HG03108 (cell line): ENCODE measurements around the gene TUBA3D.
A peak's percentile ranks its signal among the peaks of the same experiment; 100 is the strongest.
"Not testable (repeated sequence)": the region's sequence is repeated elsewhere in the genome, so short reads cannot be mapped to it uniquely, and the experiment has no call there.

Experiments used
- ATAC-seq: cut with Tn5 transposase; IDR thresholded peaks from one replicate; pipeline ENCODE4 v1.9.1; 2021; ENCODE audit warnings: moderate library complexity; ENCODE audit not compliant: unreplicated experiment

The TUBA3D gene

GRCh38 chr2:131514408-131515166 is 38.7 kb downstream of the TUBA3D start:
- ATAC-seq: peak; percentile 73

- ATAC-seq: not testable (repeated sequence)
These were observed 39.3 kb downstream of the TUBA3D start for GRCh38 chr2:131515235-131515634.

- ATAC-seq: no peak
These were observed 40.1 kb downstream of the TUBA3D start for GRCh38 chr2:131516011-131516410.

GRCh38 chr2:131516621-131517020 is 40.7 kb downstream of the TUBA3D start:
- not testable (repeated sequence) for ATAC-seq

GRCh38 chr2:131517106-131517831 is 41.4 kb downstream of the TUBA3D start:
- no peak for ATAC-seq

GRCh38 chr2:131517856-131518255 is 41.9 kb downstream of the TUBA3D start:
- ATAC-seq: not testable (repeated sequence)

- ATAC-seq: not testable (repeated sequence)
These were observed 42.6 kb downstream of the TUBA3D start for GRCh38 chr2:131518531-131518930.

GRCh38 chr2:131519466-131519865 is 43.5 kb downstream of the TUBA3D start:
- no peak for ATAC-seq

- not testable (repeated sequence) for ATAC-seq
These were observed 44.1 kb downstream of the TUBA3D start for GRCh38 chr2:131519871-131520470.

- no peak for ATAC-seq
These were observed 44.6 kb downstream of the TUBA3D start for GRCh38 chr2:131520526-131520925.

- not testable (repeated sequence) for ATAC-seq
These were observed 45.6 kb downstream of the TUBA3D start for GRCh38 chr2:131521524-131521923.

- ATAC-seq: no peak
These were observed 46.3 kb downstream of the TUBA3D start for GRCh38 chr2:131521961-131522781.

GRCh38 chr2:131525256-131525655 is 49.3 kb downstream of the TUBA3D start:
- ATAC-seq: not testable (repeated sequence)

- ATAC-seq: peak; percentile 92
These were observed 51.4 kb downstream of the TUBA3D start, which contains the start of gene CCDC74A for GRCh38 chr2:131527131-131528001. Gene CCDC74A (plus strand): TSS chr2:131527888. CDS start chr2:131527971, 83 bp downstream.

- peak; percentile 44 for ATAC-seq
These were observed 53.3 kb downstream of the TUBA3D start for GRCh38 chr2:131528981-131529863.

- ATAC-seq: not testable (repeated sequence)
These were observed 54.0 kb downstream of the TUBA3D start for GRCh38 chr2:131529864-131530445.

GRCh38 chr2:131530626-131531344 is 54.9 kb downstream of the TUBA3D start:
- not testable (repeated sequence) for ATAC-seq
